ENCODE measurements around the gene PILRA.
"Not testable (repeated sequence)": the region's sequence is repeated elsewhere in the genome, so short reads cannot be mapped to it uniquely, and the experiment has no call there.

Gene PILRA

GRCh38 chr7:100371561-100372171 is 1.6 kb upstream of the PILRA start:
- Histone ChIP-seq H3K4me1 (ENCODE audit: control insufficient read depth, low read depth, low read length) (peaks cover 26% of the 10 kb centered on the region), H3K27me3 (ENCODE audit: control insufficient read depth, insufficient read depth, low read length) (no peaks in the 10 kb centered on the region), H3K9ac (ENCODE audit: low read length) (no peak overlapping the region), H3K27ac (ENCODE audit: low read length) (no peak overlapping the region), H3K9me3 (ENCODE audit: control insufficient read depth, low read depth, low read length) (no peaks in the 10 kb centered on the region), H3K36me3 (ENCODE audit: control insufficient read depth, low read depth, low read length) (peaks cover 9% of the 10 kb centered on the region), H3K4me3 (ENCODE audit: low read length) (no peak overlapping the region)

DNA sequence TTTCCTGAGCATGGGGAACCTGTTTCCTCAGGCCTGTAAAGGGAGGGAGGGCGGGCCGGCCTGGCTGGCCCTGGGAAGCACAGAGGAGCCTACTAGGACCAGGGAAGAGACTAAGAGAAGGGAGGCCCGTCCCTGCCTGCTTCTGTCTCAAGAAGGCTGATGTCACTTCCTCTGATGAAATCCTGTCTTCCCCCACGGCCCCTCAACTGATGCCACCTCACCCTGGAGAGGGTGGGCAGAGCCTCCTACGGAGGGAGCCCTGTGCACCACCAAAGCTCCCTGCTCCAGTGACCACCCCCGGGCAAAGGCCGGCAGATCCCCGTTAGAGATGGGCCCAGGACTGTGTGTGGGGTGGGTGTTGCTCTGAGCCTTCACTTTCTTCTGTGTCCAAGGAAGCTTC is 1.0 kb upstream of the PILRA start:
- Histone ChIP-seq H3K27ac (ENCODE audit: low read length) (no peak overlapping the region), H3K9me3 (ENCODE audit: control insufficient read depth, low read depth, low read length) (no peaks in the 10 kb centered on the region), H3K36me3 (ENCODE audit: control insufficient read depth, low read depth, low read length) (peaks cover 9% of the 10 kb centered on the region), H3K27me3 (ENCODE audit: control insufficient read depth, insufficient read depth, low read length) (no peaks in the 10 kb centered on the region), H3K4me1 (ENCODE audit: control insufficient read depth, low read depth, low read length) (peaks cover 26% of the 10 kb centered on the region), H3K4me3 (ENCODE audit: low read length) (no peak overlapping the region), H3K9ac (ENCODE audit: low read length) (no peak overlapping the region)

DNA sequence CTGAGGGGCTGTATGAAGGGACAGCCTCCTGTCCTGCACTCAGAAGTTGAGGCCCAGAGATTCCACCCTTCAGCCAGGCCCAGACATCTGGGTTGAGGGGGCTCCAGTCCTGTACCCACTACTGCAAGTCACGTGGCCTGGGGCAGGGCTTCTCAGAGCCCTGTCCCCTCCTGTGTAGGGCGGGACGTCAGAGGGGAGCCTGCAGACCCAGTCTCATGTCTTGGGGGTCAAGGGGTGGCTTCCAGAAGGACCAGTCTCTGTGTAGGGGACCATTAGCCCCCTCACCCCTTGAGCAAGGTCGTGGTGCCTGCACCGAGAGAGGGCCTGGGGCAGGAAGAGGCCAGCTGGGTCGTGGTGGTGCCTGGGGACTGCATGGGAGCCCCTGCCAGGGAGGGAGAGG is 593 bp upstream of the PILRA start:
- Histone ChIP-seq H3K36me3 (ENCODE audit: control insufficient read depth, low read depth, low read length) (peaks cover 6% of the 10 kb centered on the region), H3K4me3 (ENCODE audit: low read length) (no peak overlapping the region), H3K27ac (ENCODE audit: low read length) (no peak overlapping the region), H3K4me1 (ENCODE audit: control insufficient read depth, low read depth, low read length) (peaks cover 26% of the 10 kb centered on the region), H3K9me3 (ENCODE audit: control insufficient read depth, low read depth, low read length) (no peaks in the 10 kb centered on the region), H3K9ac (ENCODE audit: low read length) (no peak overlapping the region), H3K27me3 (ENCODE audit: control insufficient read depth, insufficient read depth, low read length) (no peaks in the 10 kb centered on the region)

DNA sequence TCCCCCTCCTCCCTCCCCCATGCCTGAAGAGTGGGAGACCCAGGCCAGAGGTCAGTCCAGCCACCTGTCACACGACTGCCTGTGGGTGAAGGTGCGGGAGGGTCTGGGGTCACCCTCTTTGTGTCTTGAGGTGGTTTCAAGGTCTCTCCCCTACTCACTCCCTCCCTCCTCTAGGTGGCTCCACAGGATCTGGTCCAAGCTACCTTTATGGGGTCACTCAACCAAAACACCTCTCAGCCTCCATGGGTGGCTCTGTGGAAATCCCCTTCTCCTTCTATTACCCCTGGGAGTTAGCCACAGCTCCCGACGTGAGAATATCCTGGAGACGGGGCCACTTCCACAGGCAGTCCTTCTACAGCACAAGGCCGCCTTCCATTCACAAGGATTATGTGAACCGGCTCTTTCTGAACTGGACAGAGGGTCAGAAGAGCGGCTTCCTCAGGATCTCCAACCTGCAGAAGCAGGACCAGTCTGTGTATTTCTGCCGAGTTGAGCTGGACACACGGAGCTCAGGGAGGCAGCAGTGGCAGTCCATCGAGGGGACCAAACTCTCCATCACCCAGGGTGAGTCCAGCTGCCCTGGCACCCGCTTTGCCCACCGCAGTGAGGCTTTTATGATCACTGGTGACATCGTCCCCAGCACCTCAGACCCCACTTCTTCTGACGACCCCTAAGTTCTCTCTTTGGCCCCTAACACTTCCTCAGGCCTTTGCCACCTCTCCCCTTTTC is 747 bp downstream of the PILRA start:
- not testable (repeated sequence) for H3K36me3 ChIP-seq (ENCODE audit: control insufficient read depth, low read depth, low read length); H3K9me3 ChIP-seq (ENCODE audit: control insufficient read depth, low read depth, low read length); H3K9ac ChIP-seq (ENCODE audit: low read length); H3K27ac ChIP-seq (ENCODE audit: low read length); H3K27me3 ChIP-seq (ENCODE audit: control insufficient read depth, insufficient read depth, low read length); H3K4me3 ChIP-seq (ENCODE audit: low read length)
- H3K4me1 ChIP-seq (ENCODE audit: control insufficient read depth, low read depth, low read length), result peaks cover 24% of the 10 kb centered on the region

- Histone ChIP-seq H3K36me3 (ENCODE audit: control insufficient read depth, low read depth, low read length) (no peaks in the 10 kb centered on the region), H3K9ac (ENCODE audit: low read length) (no peak overlapping the region), H3K9me3 (ENCODE audit: control insufficient read depth, low read depth, low read length) (no peaks in the 10 kb centered on the region), H3K27ac (ENCODE audit: low read length) (no peak overlapping the region), H3K4me3 (ENCODE audit: low read length) (no peak overlapping the region), H3K27me3 (ENCODE audit: control insufficient read depth, insufficient read depth, low read length) (no peaks in the 10 kb centered on the region), H3K4me1 (ENCODE audit: control insufficient read depth, low read depth, low read length) (peaks cover 18% of the 10 kb centered on the region)
These were observed 1.3 kb downstream of the PILRA start for GRCh38 chr7:100374601-100375000.

GRCh38 chr7:100376066-100376465 is 2.8 kb downstream of the PILRA start:
- Histone ChIP-seq H3K27ac (ENCODE audit: low read length) (no peak overlapping the region), H3K4me1 (ENCODE audit: control insufficient read depth, low read depth, low read length) (peaks cover 7% of the 10 kb centered on the region), H3K9me3 (ENCODE audit: control insufficient read depth, low read depth, low read length) (no peaks in the 10 kb centered on the region), H3K4me3 (ENCODE audit: low read length) (no peak overlapping the region), H3K27me3 (ENCODE audit: control insufficient read depth, insufficient read depth, low read length) (no peaks in the 10 kb centered on the region), H3K36me3 (ENCODE audit: control insufficient read depth, low read depth, low read length) (no peaks in the 10 kb centered on the region), H3K9ac (ENCODE audit: low read length) (no peak overlapping the region)

GRCh38 chr7:100378114-100378755 is 4.9 kb downstream of the PILRA start:
- Histone ChIP-seq H3K9me3 (ENCODE audit: control insufficient read depth, low read depth, low read length) (no peaks in the 10 kb centered on the region), H3K4me3 (ENCODE audit: low read length) (no peak overlapping the region), H3K27ac (ENCODE audit: low read length) (no peak overlapping the region), H3K36me3 (ENCODE audit: control insufficient read depth, low read depth, low read length) (no peaks in the 10 kb centered on the region), H3K4me1 (ENCODE audit: control insufficient read depth, low read depth, low read length) (peaks cover 6% of the 10 kb centered on the region), H3K27me3 (ENCODE audit: control insufficient read depth, insufficient read depth, low read length) (no peaks in the 10 kb centered on the region), H3K9ac (ENCODE audit: low read length) (no peak overlapping the region)

DNA sequence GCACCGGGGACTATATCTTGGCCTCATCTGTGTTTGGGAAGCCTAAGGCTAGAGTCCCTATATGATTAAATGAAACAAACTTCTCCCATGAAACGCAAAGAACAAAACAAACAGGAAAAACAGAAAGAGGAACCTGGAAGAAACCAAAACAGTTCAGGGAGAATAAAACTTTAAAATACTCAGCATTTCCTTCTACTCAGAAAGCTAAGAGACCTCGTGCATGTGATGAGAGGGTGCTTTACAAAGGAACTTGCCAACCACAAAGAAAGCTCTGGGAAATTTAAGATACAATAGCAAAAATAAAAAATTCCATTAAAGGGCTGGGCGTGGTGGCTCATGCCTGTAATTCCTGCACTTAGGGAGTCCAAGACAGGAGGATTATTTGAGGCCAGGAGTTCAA is 6.9 kb downstream of the PILRA start:
- Histone ChIP-seq H3K4me1 (ENCODE audit: control insufficient read depth, low read depth, low read length) (no peaks in the 10 kb centered on the region), H3K27me3 (ENCODE audit: control insufficient read depth, insufficient read depth, low read length) (no peaks in the 10 kb centered on the region), H3K27ac (ENCODE audit: low read length) (no peak overlapping the region), H3K9me3 (ENCODE audit: control insufficient read depth, low read depth, low read length) (no peaks in the 10 kb centered on the region), H3K36me3 (ENCODE audit: control insufficient read depth, low read depth, low read length) (no peaks in the 10 kb centered on the region), H3K4me3 (ENCODE audit: low read length) (no peak overlapping the region), H3K9ac (ENCODE audit: low read length) (no peak overlapping the region)

GRCh38 chr7:100381531-100382233 is 8.4 kb downstream of the PILRA start:
- H3K9me3 ChIP-seq (ENCODE audit: control insufficient read depth, low read depth, low read length); H3K4me1 ChIP-seq (ENCODE audit: control insufficient read depth, low read depth, low read length); H3K4me3 ChIP-seq (ENCODE audit: low read length); H3K27me3 ChIP-seq (ENCODE audit: control insufficient read depth, insufficient read depth, low read length); H3K9ac ChIP-seq (ENCODE audit: low read length); H3K36me3 ChIP-seq (ENCODE audit: control insufficient read depth, low read depth, low read length); H3K27ac ChIP-seq (ENCODE audit: low read length): not testable (repeated sequence)

GRCh38 chr7:100382234-100382853 is 9.1 kb downstream of the PILRA start:
- not testable (repeated sequence) for H3K4me1 ChIP-seq (ENCODE audit: control insufficient read depth, low read depth, low read length); H3K36me3 ChIP-seq (ENCODE audit: control insufficient read depth, low read depth, low read length); H3K27ac ChIP-seq (ENCODE audit: low read length)

GRCh38 chr7:100384628-100385294 is 11.5 kb downstream of the PILRA start:
- no peak overlapping the region for H3K9ac ChIP-seq (ENCODE audit: low read length)
- H3K9me3 ChIP-seq (ENCODE audit: control insufficient read depth, low read depth, low read length), result no peaks in the 10 kb centered on the region
- H3K4me3 ChIP-seq (ENCODE audit: low read length), result no peak overlapping the region
- H3K4me1 ChIP-seq (ENCODE audit: control insufficient read depth, low read depth, low read length), result no peaks in the 10 kb centered on the region
- H3K27ac ChIP-seq (ENCODE audit: low read length), result no peak overlapping the region
- H3K36me3 ChIP-seq (ENCODE audit: control insufficient read depth, low read depth, low read length), result no peaks in the 10 kb centered on the region
- no peaks in the 10 kb centered on the region for H3K27me3 ChIP-seq (ENCODE audit: control insufficient read depth, insufficient read depth, low read length)

More at GRCh38 chr7:100382234-100382853, 9.1 kb downstream of the PILRA start:
- not testable (repeated sequence) for H3K9ac ChIP-seq (ENCODE audit: low read length); H3K27me3 ChIP-seq (ENCODE audit: control insufficient read depth, insufficient read depth, low read length); H3K4me3 ChIP-seq (ENCODE audit: low read length); H3K9me3 ChIP-seq (ENCODE audit: control insufficient read depth, low read depth, low read length)
